H9 (cell line): ENCODE results near the gene S100A3. TPM values are rescaled to one million over a fixed set of nuclear protein-coding genes. Genes with fewer than 3 reads are reported as not detected.
"Not testable (repeated sequence)": the region's sequence is repeated elsewhere in the genome, so short reads cannot be mapped to it uniquely, and the experiment has no call there.

ENCODE experiments used
- DNase-seq: peaks from one replicate; pipeline ENCODE4 v3.0.0-alpha.2; 2017
- H2AFZ ChIP-seq: one replicate; pipeline ENCODE4 v1.6.1; 2013; ENCODE audit warnings: mild to moderate bottlenecking, low read length, control low read depth, moderate library complexity
- H2AK5ac ChIP-seq: 2 replicates; pipeline ENCODE4 v1.6.1; 2013; ENCODE audit warnings: low read length, control low read depth, mixed read lengths; ENCODE audit not compliant: insufficient read length
- H2BK120ac ChIP-seq: one replicate; pipeline ENCODE4 v1.6.1; 2013; ENCODE audit warnings: low read depth, mild to moderate bottlenecking, low read length, control low read depth, inconsistent platforms; ENCODE audit not compliant: poor library complexity, severe bottlenecking
- H2BK12ac ChIP-seq: 2 replicates; pipeline ENCODE4 v1.6.1; 2013; ENCODE audit warnings: low read length, control low read depth, mixed read lengths, low read depth; ENCODE audit not compliant: insufficient read length
- H2BK15ac ChIP-seq: 2 replicates; pipeline ENCODE4 v1.6.1; 2013; ENCODE audit warnings: low read depth, low read length, control low read depth
- H2BK20ac ChIP-seq: one replicate; pipeline ENCODE4 v1.6.1; 2013; ENCODE audit warnings: low read depth, mild to moderate bottlenecking, low read length, control low read depth, inconsistent platforms; ENCODE audit not compliant: poor library complexity, severe bottlenecking
- H2BK5ac ChIP-seq: 2 replicates; pipeline ENCODE4 v1.6.1; 2013; ENCODE audit warnings: low read length, control low read depth, mixed read lengths; ENCODE audit not compliant: insufficient read length
- H3K14ac ChIP-seq: 2 replicates; pipeline ENCODE4 v1.6.1; 2013; ENCODE audit warnings: low read length, control low read depth; ENCODE audit not compliant: insufficient read depth
- H3K18ac ChIP-seq: 2 replicates; pipeline ENCODE4 v1.6.1; 2013; ENCODE audit warnings: low read depth, mild to moderate bottlenecking, mixed read lengths, low read length, control low read depth; ENCODE audit not compliant: insufficient read length
- H3K23ac ChIP-seq: 2 replicates; pipeline ENCODE4 v1.6.1; 2013; ENCODE audit warnings: low read length, control low read depth, mixed read lengths, low read depth; ENCODE audit not compliant: insufficient read length
- H3K23me2 ChIP-seq: 2 replicates; pipeline ENCODE4 v1.6.1; 2013; ENCODE audit warnings: low read depth, mild to moderate bottlenecking, mixed read lengths, low read length, control low read depth; ENCODE audit not compliant: insufficient read length, poor library complexity, severe bottlenecking
- H3K27ac ChIP-seq: 2 replicates; pipeline ENCODE4 v1.5.1; 2013; ENCODE audit warnings: low read length, control low read depth, mixed read lengths, low read depth; ENCODE audit not compliant: insufficient read length
- H3K27me3 ChIP-seq: 2 replicates; pipeline ENCODE4 v1.6.1; 2013; ENCODE audit warnings: low read length, control low read depth, inconsistent platforms; ENCODE audit not compliant: insufficient read depth
- H3K4ac ChIP-seq: 2 replicates; pipeline ENCODE4 v1.6.1; 2013; ENCODE audit warnings: low read depth, mild to moderate bottlenecking, control low read depth, inconsistent platforms, low read length, moderate library complexity
- H3K4me1 ChIP-seq: 2 replicates; pipeline ENCODE4 v1.6.1; 2013; ENCODE audit warnings: low read length, control low read depth, inconsistent platforms; ENCODE audit not compliant: insufficient read depth
- H3K4me2 ChIP-seq: 2 replicates; pipeline ENCODE4 v1.6.1; 2013; ENCODE audit warnings: low read length, control low read depth, mixed read lengths; ENCODE audit not compliant: insufficient read length, insufficient read depth
- H3K56ac ChIP-seq: 2 replicates; pipeline ENCODE4 v1.6.1; 2013; ENCODE audit warnings: low read depth, mild to moderate bottlenecking, mixed read lengths, low read length, control low read depth; ENCODE audit not compliant: insufficient read length
- H3K79me1 ChIP-seq: 2 replicates; pipeline ENCODE4 v1.6.1; 2013; ENCODE audit warnings: low read depth, mild to moderate bottlenecking, moderate library complexity, low read length, control low read depth, inconsistent platforms; ENCODE audit not compliant: insufficient read depth, poor library complexity, severe bottlenecking
- H3K79me2 ChIP-seq: 2 replicates; pipeline ENCODE4 v1.6.1; 2013; ENCODE audit warnings: low read length, control low read depth, inconsistent platforms; ENCODE audit not compliant: insufficient read depth
- H3K9ac ChIP-seq: 2 replicates; pipeline ENCODE4 v1.6.1; 2013; ENCODE audit warnings: low read length, control low read depth, mixed read lengths; ENCODE audit not compliant: insufficient read length; ENCODE audit errors: extremely low read depth
- H3K9me3 ChIP-seq: one replicate; pipeline ENCODE4 v1.6.1; 2013; ENCODE audit warnings: low read depth, low read length, inconsistent platforms; ENCODE audit not compliant: control insufficient read depth
- H3T11ph ChIP-seq: one replicate; pipeline ENCODE4 v1.6.1; 2013; ENCODE audit warnings: mild to moderate bottlenecking, low read length, control low read depth, inconsistent platforms
- H4K20me1 ChIP-seq: one replicate; pipeline ENCODE4 v1.6.1; 2013; ENCODE audit not compliant: control insufficient read depth, insufficient read length, insufficient read depth
- H4K5ac ChIP-seq: 2 replicates; pipeline ENCODE4 v1.6.1; 2013; ENCODE audit warnings: low read depth, mild to moderate bottlenecking, mixed read lengths, low read length, control low read depth; ENCODE audit not compliant: insufficient read length
- H4K8ac ChIP-seq: replicated peaks from 2 replicates; pipeline ENCODE4 v1.6.1; 2013; ENCODE audit warnings: low read length, control low read depth, mixed read lengths, low read depth; ENCODE audit not compliant: insufficient read length
- H4K91ac ChIP-seq: 2 replicates; pipeline ENCODE4 v1.6.1; 2013; ENCODE audit warnings: low read depth, mild to moderate bottlenecking, moderate library complexity, mixed read lengths, low read length, control low read depth; ENCODE audit not compliant: insufficient read length
- H3K27ac Mint-ChIP-seq, 3 experiments: 2 replicates in 2 of 3; 3 replicates in 1 of 3; pipeline ENCODE4 v1.8.0; 2020 to 2021; ENCODE audit warnings: mixed read lengths in 3 of 3, mild to moderate bottlenecking in 1 of 3, moderate library complexity in 1 of 3
- H3K27me3 Mint-ChIP-seq: 2 replicates; pipeline ENCODE4 v1.8.0; 2021; ENCODE audit warnings: low read depth, mild to moderate bottlenecking, moderate library complexity, mixed read lengths
- H3K36me3 Mint-ChIP-seq, 3 experiments: 2 replicates in 2 of 3; 3 replicates in 1 of 3; pipeline ENCODE4 v1.8.0; 2020 to 2021; ENCODE audit warnings: low read depth in 3 of 3, mixed read lengths in 3 of 3; ENCODE audit not compliant: insufficient read depth in 1 of 3
- H3K4me1 Mint-ChIP-seq, 2 experiments: 2 replicates each; pipeline ENCODE4 v1.8.0; 2020; ENCODE audit warnings: mixed read lengths in 2 of 2
- H3K4me3 Mint-ChIP-seq, 2 experiments: 2 replicates in 1 of 2; 3 replicates in 1 of 2; pipeline ENCODE4 v1.8.0; 2020 to 2021; ENCODE audit warnings: mild to moderate bottlenecking in 2 of 2, mixed read lengths in 2 of 2, moderate library complexity in 1 of 2
- H3K9me3 Mint-ChIP-seq, 2 experiments: 2 replicates in 1 of 2; 3 replicates in 1 of 2; pipeline ENCODE4 v1.8.0; 2020; ENCODE audit warnings: mild to moderate bottlenecking in 2 of 2, mixed read lengths in 2 of 2, moderate library complexity in 1 of 2
- CTCF ChIP-seq: fragments of 200-600 bp; sonication (generic); conservative IDR thresholded peaks from 3 replicates; pipeline ENCODE4 v1.8.0; 2021; ENCODE audit warnings: antibody characterized with exemption, mild to moderate bottlenecking
- WGBS: extraction: QIAGEN DNeasy Blood & Tissue Kit; methylation state at CpG from one replicate; pipeline ENCODE4 v1.1.7; 2013; ENCODE audit warnings: missing lambda C conversion rate, low lambda C conversion rate, mixed read lengths; ENCODE audit not compliant: insufficient read length; ENCODE audit errors: extremely low coverage; 5-methylcytosine and 5-hydroxymethylcytosine counted together
- total RNA-seq: library from RNA; stranded (reverse); gene quantifications from 2 replicates; pipeline ENCODE4 v1.2.1, GENCODE V29; 2021

The S100A3 gene
- total RNA-seq, 1 experiment from 2014 or later: not detected

- no peak overlapping the region for H3K4me2 ChIP-seq
- H3K27me3 ChIP-seq: no peaks in the 10 kb centered on the region
- H2AFZ ChIP-seq: no peak overlapping the region
- no peaks in the 10 kb centered on the region for H3K9me3 ChIP-seq
- no peak for TF ChIP-seq CTCF
- H2BK15ac ChIP-seq: no peak overlapping the region
- no peaks in the 10 kb centered on the region for H3K36me3 Mint-ChIP-seq
- no peak overlapping the region for H3K14ac ChIP-seq
- no peaks in the 10 kb centered on the region for H3K79me2 ChIP-seq
- H2BK5ac ChIP-seq: no peak overlapping the region
- WGBS: no CpG with 5 or more reads among the region's 2 CpGs
- H2BK120ac ChIP-seq: no peak overlapping the region
- no peak for DNase-seq
- no peak overlapping the region for H2AK5ac ChIP-seq
- no peak overlapping the region for H4K8ac ChIP-seq
- H4K20me1 ChIP-seq: no peaks in the 10 kb centered on the region
- H3K4me1 Mint-ChIP-seq: peaks cover 9 to 16% of the 10 kb centered on the region in 2 experiments; a peak in 3 of 4 replicates
- H2BK12ac ChIP-seq: no peak overlapping the region
- no peak overlapping the region for H3K27ac ChIP-seq
- H3K18ac ChIP-seq: no peak overlapping the region
- H3K4ac ChIP-seq: no peak overlapping the region
- no peaks in the 10 kb centered on the region; the same call in 1 of the 2 replicates for H3K27me3 Mint-ChIP-seq
- H3K9ac ChIP-seq: no peak overlapping the region
- H2BK20ac ChIP-seq: no peak overlapping the region
- no peak overlapping the region for H3K23ac ChIP-seq
- no peak overlapping the region for H3K56ac ChIP-seq
- H3T11ph ChIP-seq: no peak overlapping the region
- H3K27ac Mint-ChIP-seq: no peak overlapping the region
- H4K5ac ChIP-seq: no peak overlapping the region
- no peaks in the 10 kb centered on the region; the same call in 1 of the 2 replicates for H3K4me1 ChIP-seq
- H3K4me3 Mint-ChIP-seq: no peak overlapping the region
- no peaks in the 10 kb centered on the region for H3K9me3 Mint-ChIP-seq
- H4K91ac ChIP-seq: no peak overlapping the region
- H3K23me2 ChIP-seq: no peaks in the 10 kb centered on the region
- no peaks in the 10 kb centered on the region for H3K79me1 ChIP-seq
Measured at GRCh38 chr1:153588482-153588881, 39.4 kb upstream of the S100A3 start.

- H3K27me3 Mint-ChIP-seq, H3K23me2 ChIP-seq, H3K27me3 ChIP-seq, H3K4ac ChIP-seq, H2BK20ac ChIP-seq, H3K18ac ChIP-seq, H2BK5ac ChIP-seq, H3K27ac ChIP-seq, H3T11ph ChIP-seq, H3K9me3 ChIP-seq, H4K91ac ChIP-seq, H3K4me3 Mint-ChIP-seq, H3K27ac Mint-ChIP-seq, H3K56ac ChIP-seq, H4K8ac ChIP-seq, H3K23ac ChIP-seq, H2BK120ac ChIP-seq, H3K4me1 ChIP-seq, H3K9me3 Mint-ChIP-seq, H3K14ac ChIP-seq, H3K79me1 ChIP-seq, H2BK15ac ChIP-seq, DNase-seq, H3K9ac ChIP-seq, H2AK5ac ChIP-seq, H4K20me1 ChIP-seq, H4K5ac ChIP-seq, H2AFZ ChIP-seq, H3K4me2 ChIP-seq, H2BK12ac ChIP-seq, H3K36me3 Mint-ChIP-seq, H3K79me2 ChIP-seq: not testable (repeated sequence)
- no CpG with 5 or more reads among the region's 10 CpGs for WGBS
- peaks cover 9 to 16% of the 10 kb centered on the region in 2 experiments; a peak in 3 of 4 replicates for H3K4me1 Mint-ChIP-seq
Measured at GRCh38 chr1:153588033-153588432, 39.0 kb upstream of the S100A3 start.
